Cerebellar nuclear complex (tissue), 1 donor: ENCODE measurements around the gene ANKRD65.
"Not testable (repeated sequence)": the region's sequence is repeated elsewhere in the genome, so short reads cannot be mapped to it uniquely, and the experiment has no call there.

Experiments
- DNase-seq, 2 experiments: peaks; one replicate each; lab custom pipeline; 2025; lab: John Stamatoyannopoulos, UW

ANKRD65 gene

GRCh38 chr1:1371746-1372711 is 49.0 kb downstream of the ANKRD65 start:
- no peak for DNase-seq

GRCh38 chr1:1371364-1371745 is 49.7 kb downstream of the ANKRD65 start:
- no peak for DNase-seq

DNA sequence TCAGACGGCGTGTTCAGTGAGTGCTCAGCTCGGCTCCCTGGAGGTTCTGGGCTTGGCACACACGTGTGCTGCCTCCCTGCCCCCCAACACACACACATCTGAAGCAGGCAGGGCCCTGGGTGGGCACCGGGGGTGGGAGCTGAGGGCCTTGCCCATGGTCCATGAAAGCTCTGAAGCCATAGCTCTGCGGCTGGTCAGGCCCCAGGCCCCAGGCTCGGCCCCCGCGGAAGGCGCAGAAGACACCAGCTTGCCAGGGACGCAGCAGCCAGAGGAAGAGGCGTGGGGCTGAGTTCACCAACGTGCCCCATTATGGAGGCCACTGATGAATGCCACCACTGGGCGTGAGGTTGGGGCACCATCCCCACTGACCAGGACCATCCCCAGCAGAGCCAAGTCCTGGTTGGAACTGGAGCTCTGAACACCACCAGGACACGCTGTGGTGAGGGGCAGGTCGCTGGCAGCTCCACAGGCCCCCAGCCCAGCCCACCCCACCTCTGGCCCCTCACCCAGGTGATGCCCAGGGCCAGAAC is 50.2 kb downstream of the ANKRD65 start:
- no peak for DNase-seq

DNA sequence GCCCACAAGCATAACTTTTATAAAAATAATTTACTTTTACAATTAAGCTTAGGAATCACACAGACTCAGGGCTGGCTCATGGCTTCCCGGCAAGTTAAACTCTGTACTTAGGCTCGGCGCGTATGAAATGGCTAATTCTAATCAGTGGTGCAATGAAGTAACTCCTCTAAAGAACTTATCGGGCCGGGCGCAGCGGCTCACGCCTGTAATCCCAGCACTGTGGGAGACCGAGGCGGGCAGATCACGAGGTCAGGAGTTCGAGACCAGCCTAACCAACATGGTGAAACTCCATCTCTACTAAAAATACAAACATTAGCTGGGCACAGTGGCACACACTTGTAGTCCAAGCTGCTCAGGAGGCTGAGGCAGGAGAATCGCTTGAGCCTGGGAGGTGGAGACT is 51.0 kb downstream of the ANKRD65 start:
- DNase-seq, result not testable (repeated sequence)
